Epithelial cell of proximal tubule (primary cell): ENCODE measurements around the gene NFASC. TPM values are rescaled to one million over a fixed set of nuclear protein-coding genes. Genes with fewer than 3 reads are reported as not detected.
A peak's percentile ranks its signal among the peaks of the same experiment; 100 is the strongest.

Experiments
- DNase-seq: peaks from one replicate; pipeline ENCODE4 v3.0.0-alpha.2; 2011; ENCODE audit warnings: low read depth
- H3K4me3 ChIP-seq: 2 replicates; pipeline ENCODE4 v1.5.1; 2011; ENCODE audit warnings: low read depth, mild to moderate bottlenecking, low read length
- CTCF ChIP-seq: conservative IDR thresholded peaks from 2 replicates; pipeline ENCODE4 v1.5.1; 2012; ENCODE audit warnings: low read depth, mild to moderate bottlenecking, low read length
- total RNA-seq: library from RNA; depleted of rRNA; stranded (reverse); fragments of >200 nt; gene quantifications from 2 replicates; pipeline ENCODE4 v1.2.3, GENCODE V29; 2015

The NFASC gene
- total RNA-seq, 1 donor from 2014 or later = 0.29 TPM

GRCh38 chr1:204988196-204988595 lies 117.5 kb downstream of the NFASC start:
- no peak overlapping the region for H3K4me3 ChIP-seq
- no peak for TF ChIP-seq CTCF
- DNase-seq = no peak

GRCh38 chr1:204989266-204990058 lies 118.8 kb downstream of the NFASC start:
- DNase-seq = peak; percentile 6
- peak; percentile 98 for TF ChIP-seq CTCF
- H3K4me3 ChIP-seq = no peak overlapping the region

GRCh38 chr1:204990059-204990664 lies 119.5 kb downstream of the NFASC start:
- no peak for DNase-seq
- no peak for TF ChIP-seq CTCF

GRCh38 chr1:204990721-204991341 lies 120.2 kb downstream of the NFASC start:
- no peak for DNase-seq

More at GRCh38 chr1:204990059-204990664, 119.5 kb downstream of the NFASC start:
- H3K4me3 ChIP-seq = no peak overlapping the region

GRCh38 chr1:204991342-204991844 lies 120.7 kb downstream of the NFASC start:
- H3K4me3 ChIP-seq = no peak overlapping the region
- no peak for TF ChIP-seq CTCF
- DNase-seq = no peak

More at GRCh38 chr1:204990721-204991341, 120.2 kb downstream of the NFASC start:
- H3K4me3 ChIP-seq = no peak overlapping the region
- TF ChIP-seq CTCF = no peak

- DNase-seq = no peak
- H3K4me3 ChIP-seq = no peak overlapping the region
- TF ChIP-seq CTCF = no peak
Measured at GRCh38 chr1:204992201-204992997, 121.7 kb downstream of the NFASC start.
